Esophagus muscularis mucosa (tissue), 4 donors: ENCODE data around the gene TGFBR2. TPM values are rescaled to one million over a fixed set of nuclear protein-coding genes. Genes with fewer than 3 reads are reported as not detected.
A peak's percentile ranks its signal among the peaks of the same experiment; 100 is the strongest.

Experiments
- DNase-seq: peaks from one replicate; pipeline ENCODE4 v3.0.0-alpha.2; 2017; ENCODE audit errors: extremely low spot score
- H3K27ac ChIP-seq, 4 donors: fragments of 200-600 bp; sonication (generic); replicated peaks in 1 of 4; 1 replicate in 3 of 4; 2 replicates in 1 of 4; pipeline ENCODE4 v1.5.1; 2016 to 2019; ENCODE audit warnings: mild to moderate bottlenecking in 1 of 4
- H3K27me3 ChIP-seq, 4 donors: fragments of 200-600 bp; sonication (generic); one replicate each; pipeline versions ENCODE4 v1.5.1 to v1.6.0; 2016 to 2019
- H3K36me3 ChIP-seq, 4 donors: fragments of 200-600 bp; sonication (generic); one replicate each; pipeline ENCODE4 v1.5.1; 2016 to 2019
- H3K4me1 ChIP-seq, 4 donors: fragments of 200-600 bp; sonication (generic); one replicate each; pipeline ENCODE4 v1.5.1; 2016 to 2019
- H3K4me3 ChIP-seq, 4 donors: fragments of 200-600 bp; sonication (generic); 1 replicate in 2 of 4; 2 replicates in 2 of 4; pipeline ENCODE4 v1.5.1; 2016 to 2019; ENCODE audit warnings: mild to moderate bottlenecking in 4 of 4, moderate library complexity in 1 of 4
- H3K9me3 ChIP-seq, 4 donors: fragments of 200-600 bp; sonication (generic); 1 replicate in 3 of 4; 2 replicates in 1 of 4; pipeline ENCODE4 v1.5.1; 2016 to 2019
- CTCF ChIP-seq, 3 experiments: fragments of 200-600 bp in 2 of 3; fragments of 450-650 bp in 1 of 3; sonication (generic) in 2 of 3; IDR thresholded peaks; one replicate each; pipeline ENCODE4 v1.5.1; 2017 to 2019; ENCODE audit warnings: antibody characterized with exemption in 3 of 3, mild to moderate bottlenecking in 2 of 3, moderate library complexity in 1 of 3
- EP300 ChIP-seq: sonication (generic); formaldehyde crosslinking; IDR thresholded peaks from one replicate; pipeline ENCODE4 v1.6.1; 2017; ENCODE audit warnings: antibody characterized with exemption
- POLR2A ChIP-seq: fragments of 450-650 bp; IDR thresholded peaks from one replicate; pipeline ENCODE4 v1.6.1; 2017; ENCODE audit warnings: antibody characterized with exemption, moderate library complexity, mild to moderate bottlenecking, low read depth
- POLR2AphosphoS5 ChIP-seq, 2 donors: sonication (generic); formaldehyde crosslinking; IDR thresholded peaks; one replicate each; pipeline ENCODE4 v1.6.1; 2017; ENCODE audit warnings: antibody characterized with exemption in 2 of 2
- WGBS: methylation state at CpG from one replicate; pipeline ENCODE4 v1.1.5; 2018; 5-methylcytosine and 5-hydroxymethylcytosine counted together
- intact Hi-C: fragments of 100-400 bp; cut with DNase I; formaldehyde crosslinking; loops from one replicate; pipeline ENCODE4 v1.15.1; 2023
- total RNA-seq, 4 donors: library from RNA; depleted of rRNA; stranded (reverse); fragments of >200 nt; gene quantifications; one replicate each; pipeline versions ENCODE4 v1.1.0 to v1.2.1, GENCODE V29; 2016

TGFBR2 gene
- total RNA-seq, 4 donors from 2014 or later, result 202 to 292 (median 261) TPM

- Histone ChIP-seq H3K36me3 (peaks cover 5 to 20% (median 7%) of the 10 kb centered on the region in 4 donors), H3K9me3 (no peaks in the 10 kb centered on the region), H3K27ac (peak overlapping the region in 3 of 4 donors; percentile 10 to 37 (median 16)), H3K27me3 (no peaks in the 10 kb centered on the region), H3K4me1 (peaks cover 91 to 100% (median 99%) of the 10 kb centered on the region in 4 donors), H3K4me3 (no peak overlapping the region)
- WGBS, result 80% methylated on average over 4 of the region's 4 CpGs
- no peak for DNase-seq
- intact Hi-C loops, result no loop called here
- TF ChIP-seq EP300, result no peak
- no peak for TF ChIP-seq POLR2AphosphoS5 (IDR thresholded peaks at IDR 0.05)
- no peak for TF ChIP-seq CTCF (IDR thresholded peaks at IDR 0.05)
- no peak for TF ChIP-seq POLR2A
Measured at GRCh38 chr3:30620402-30621360, 14.3 kb downstream of the TGFBR2 start.

GRCh38 chr3:30621576-30621975 lies 15.2 kb downstream of the TGFBR2 start:
- 65% methylated on average over 2 of the region's 2 CpGs for WGBS
- H3K27ac ChIP-seq, result peak overlapping the region; percentile 5 to 43 (median 38)
- peaks cover 5 to 23% (median 7%) of the 10 kb centered on the region in 4 donors for H3K36me3 ChIP-seq
- H3K4me3 ChIP-seq, result no peak overlapping the region
- intact Hi-C loops, result no loop called here
- TF ChIP-seq EP300, result no peak
- TF ChIP-seq CTCF (IDR thresholded peaks at IDR 0.05), result no peak
- no peaks in the 10 kb centered on the region for H3K9me3 ChIP-seq
- no peaks in the 10 kb centered on the region for H3K27me3 ChIP-seq
- peaks cover 91 to 100% (median 99%) of the 10 kb centered on the region in 4 donors for H3K4me1 ChIP-seq
- DNase-seq, result no peak

- Histone ChIP-seq H3K4me3 (no peak overlapping the region), H3K27me3 (no peaks in the 10 kb centered on the region), H3K27ac (peak overlapping the region; percentile 5 to 43 (median 38)), H3K4me1 (peaks cover 90 to 100% (median 99%) of the 10 kb centered on the region in 4 donors), H3K9me3 (no peaks in the 10 kb centered on the region), H3K36me3 (peaks cover 5 to 24% (median 7%) of the 10 kb centered on the region in 4 donors)
- TF ChIP-seq CTCF (IDR thresholded peaks at IDR 0.05), result no peak
- intact Hi-C loops, result no loop called here
- DNase-seq, result no peak
Measured at GRCh38 chr3:30622047-30622545, 15.7 kb downstream of the TGFBR2 start.

- intact Hi-C loops, result no loop called here
Measured at GRCh38 chr3:30622790-30623189, 16.4 kb downstream of the TGFBR2 start.

More at GRCh38 chr3:30622790-30623189, 16.4 kb downstream of the TGFBR2 start:
- TF ChIP-seq POLR2A, result no peak
- TF ChIP-seq EP300, result no peak
- TF ChIP-seq POLR2AphosphoS5 (IDR thresholded peaks at IDR 0.05), result no peak
- TF ChIP-seq CTCF (IDR thresholded peaks at IDR 0.05), result no peak
- no peak overlapping the region for H3K4me3 ChIP-seq
- 68% methylated on average over 3 of the region's 3 CpGs for WGBS
- H3K36me3 ChIP-seq, result peaks cover 2 to 24% (median 7%) of the 10 kb centered on the region in 4 donors
- peak overlapping the region; percentile 37 to 51 (median 42) for H3K27ac ChIP-seq
- peaks cover 90 to 100% (median 99%) of the 10 kb centered on the region in 4 donors for H3K4me1 ChIP-seq
- H3K9me3 ChIP-seq, result no peaks in the 10 kb centered on the region
- H3K27me3 ChIP-seq, result no peaks in the 10 kb centered on the region
- DNase-seq, result no peak
